ENCODE measurements around the gene CALB2. TPM values are rescaled to one million over a fixed set of nuclear protein-coding genes. Genes with fewer than 3 reads are reported as not detected.

CALB2 gene
- total and polyA plus RNA-seq, 2 of the 13 experiments (the other 11 are each of a cell fraction or from before 2014, with no cell fraction given), result 0.37 to 0.40 TPM

DNA sequence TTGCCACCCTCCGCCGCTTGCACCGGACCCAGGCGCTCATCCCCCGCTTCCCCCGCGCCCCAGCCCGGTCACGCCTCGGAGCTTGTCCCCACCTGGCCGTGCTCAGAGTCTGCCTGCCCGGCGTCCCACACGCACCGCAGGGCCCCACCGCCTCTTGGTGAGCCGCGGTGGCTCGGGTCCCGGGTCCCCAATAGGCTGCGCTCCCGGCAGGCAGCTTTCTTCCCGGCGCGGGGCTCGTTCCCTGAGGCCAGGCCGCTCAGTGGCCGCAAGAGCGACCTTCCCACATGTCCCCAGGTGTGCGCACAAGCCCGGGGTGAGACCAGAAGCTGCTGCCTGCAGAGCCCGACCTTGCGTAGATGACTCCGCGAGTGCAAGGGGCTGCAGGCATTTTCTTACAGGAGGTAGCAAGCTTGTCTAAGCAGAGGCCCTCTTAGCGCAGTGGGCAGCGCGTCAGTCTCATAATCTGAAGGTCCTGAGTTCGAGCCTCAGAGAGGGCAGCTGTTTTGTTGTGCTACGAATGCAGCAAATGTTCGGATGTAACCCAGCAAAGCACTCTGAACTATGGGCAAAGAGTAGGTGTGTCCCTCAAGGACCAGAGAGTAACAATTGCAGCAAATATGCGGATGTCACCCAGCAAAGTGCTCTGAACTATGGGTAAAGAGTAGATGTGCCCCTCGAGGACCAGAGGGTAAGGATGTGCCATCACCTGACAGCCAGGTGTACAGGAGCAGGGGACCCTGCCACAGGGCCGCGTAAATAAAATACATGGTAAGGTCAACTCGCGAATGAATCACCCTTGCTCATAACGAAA is 67.8 kb downstream of the CALB2 start (continued):
- TF ChIP-seq, protein P1, sequence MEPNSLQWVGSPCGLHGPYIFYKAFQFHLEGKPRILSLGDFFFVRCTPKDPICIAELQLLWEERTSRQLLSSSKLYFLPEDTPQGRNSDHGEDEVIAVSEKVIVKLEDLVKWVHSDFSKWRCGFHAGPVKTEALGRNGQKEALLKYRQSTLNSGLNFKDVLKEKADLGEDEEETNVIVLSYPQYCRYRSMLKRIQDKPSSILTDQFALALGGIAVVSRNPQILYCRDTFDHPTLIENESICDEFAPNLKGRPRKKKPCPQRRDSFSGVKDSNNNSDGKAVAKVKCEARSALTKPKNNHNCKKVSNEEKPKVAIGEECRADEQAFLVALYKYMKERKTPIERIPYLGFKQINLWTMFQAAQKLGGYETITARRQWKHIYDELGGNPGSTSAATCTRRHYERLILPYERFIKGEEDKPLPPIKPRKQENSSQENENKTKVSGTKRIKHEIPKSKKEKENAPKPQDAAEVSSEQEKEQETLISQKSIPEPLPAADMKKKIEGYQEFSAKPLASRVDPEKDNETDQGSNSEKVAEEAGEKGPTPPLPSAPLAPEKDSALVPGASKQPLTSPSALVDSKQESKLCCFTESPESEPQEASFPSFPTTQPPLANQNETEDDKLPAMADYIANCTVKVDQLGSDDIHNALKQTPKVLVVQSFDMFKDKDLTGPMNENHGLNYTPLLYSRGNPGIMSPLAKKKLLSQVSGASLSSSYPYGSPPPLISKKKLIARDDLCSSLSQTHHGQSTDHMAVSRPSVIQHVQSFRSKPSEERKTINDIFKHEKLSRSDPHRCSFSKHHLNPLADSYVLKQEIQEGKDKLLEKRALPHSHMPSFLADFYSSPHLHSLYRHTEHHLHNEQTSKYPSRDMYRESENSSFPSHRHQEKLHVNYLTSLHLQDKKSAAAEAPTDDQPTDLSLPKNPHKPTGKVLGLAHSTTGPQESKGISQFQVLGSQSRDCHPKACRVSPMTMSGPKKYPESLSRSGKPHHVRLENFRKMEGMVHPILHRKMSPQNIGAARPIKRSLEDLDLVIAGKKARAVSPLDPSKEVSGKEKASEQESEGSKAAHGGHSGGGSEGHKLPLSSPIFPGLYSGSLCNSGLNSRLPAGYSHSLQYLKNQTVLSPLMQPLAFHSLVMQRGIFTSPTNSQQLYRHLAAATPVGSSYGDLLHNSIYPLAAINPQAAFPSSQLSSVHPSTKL (CRISPR knock-in tag; IDR thresholded peaks at IDR 0.05), result peak; percentile 92
- TF ChIP-seq CBFB (CRISPR knock-in tag; IDR thresholded peaks at IDR 0.05), result peak; percentile 84
- TF ChIP-seq, protein P2, sequence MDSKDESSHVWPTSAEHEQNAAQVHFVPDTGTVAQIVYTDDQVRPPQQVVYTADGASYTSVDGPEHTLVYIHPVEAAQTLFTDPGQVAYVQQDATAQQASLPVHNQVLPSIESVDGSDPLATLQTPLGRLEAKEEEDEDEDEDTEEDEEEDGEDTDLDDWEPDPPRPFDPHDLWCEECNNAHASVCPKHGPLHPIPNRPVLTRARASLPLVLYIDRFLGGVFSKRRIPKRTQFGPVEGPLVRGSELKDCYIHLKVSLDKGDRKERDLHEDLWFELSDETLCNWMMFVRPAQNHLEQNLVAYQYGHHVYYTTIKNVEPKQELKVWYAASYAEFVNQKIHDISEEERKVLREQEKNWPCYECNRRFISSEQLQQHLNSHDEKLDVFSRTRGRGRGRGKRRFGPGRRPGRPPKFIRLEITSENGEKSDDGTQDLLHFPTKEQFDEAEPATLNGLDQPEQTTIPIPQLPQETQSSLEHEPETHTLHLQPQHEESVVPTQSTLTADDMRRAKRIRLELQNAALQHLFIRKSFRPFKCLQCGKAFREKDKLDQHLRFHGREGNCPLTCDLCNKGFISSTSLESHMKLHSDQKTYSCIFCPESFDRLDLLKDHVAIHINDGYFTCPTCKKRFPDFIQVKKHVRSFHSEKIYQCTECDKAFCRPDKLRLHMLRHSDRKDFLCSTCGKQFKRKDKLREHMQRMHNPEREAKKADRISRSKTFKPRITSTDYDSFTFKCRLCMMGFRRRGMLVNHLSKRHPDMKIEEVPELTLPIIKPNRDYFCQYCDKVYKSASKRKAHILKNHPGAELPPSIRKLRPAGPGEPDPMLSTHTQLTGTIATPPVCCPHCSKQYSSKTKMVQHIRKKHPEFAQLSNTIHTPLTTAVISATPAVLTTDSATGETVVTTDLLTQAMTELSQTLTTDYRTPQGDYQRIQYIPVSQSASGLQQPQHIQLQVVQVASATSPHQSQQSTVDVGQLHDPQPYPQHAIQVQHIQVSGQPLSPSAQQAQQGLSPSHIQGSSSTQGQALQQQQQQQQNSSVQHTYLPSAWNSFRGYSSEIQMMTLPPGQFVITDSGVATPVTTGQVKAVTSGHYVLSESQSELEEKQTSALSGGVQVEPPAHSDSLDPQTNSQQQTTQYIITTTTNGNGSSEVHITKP (CRISPR knock-in tag; IDR thresholded peaks at IDR 0.05; ENCODE audit: low read depth), result peak; percentile 87
- peak; percentile 93 for TF ChIP-seq ZNF547 (CRISPR knock-in tag; IDR thresholded peaks at IDR 0.05)
- TF ChIP-seq ZSCAN20 (CRISPR knock-in tag; IDR thresholded peaks at IDR 0.05; ENCODE audit: borderline replicate concordance), result no peak; the same call in 1 of the 2 replicates
- no peak for TF ChIP-seq MBNL3 (CRISPR knock-in tag; conservative IDR thresholded peaks at IDR 0.05)
- TF ChIP-seq, protein P3, sequence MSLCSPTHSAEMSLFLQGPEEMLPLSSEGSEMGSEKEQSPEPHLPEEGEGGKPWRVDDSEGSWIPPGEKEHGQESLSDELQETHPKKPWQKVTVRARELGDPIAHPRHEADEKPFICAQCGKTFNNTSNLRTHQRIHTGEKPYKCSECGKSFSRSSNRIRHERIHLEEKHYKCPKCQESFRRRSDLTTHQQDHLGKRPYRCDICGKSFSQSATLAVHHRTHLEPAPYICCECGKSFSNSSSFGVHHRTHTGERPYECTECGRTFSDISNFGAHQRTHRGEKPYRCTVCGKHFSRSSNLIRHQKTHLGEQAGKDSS (CRISPR knock-in tag; IDR thresholded peaks at IDR 0.05; ENCODE audit: borderline replicate concordance, low read depth), result peak; percentile 96; the same call in 1 of the 2 replicates
- TF ChIP-seq, protein P4, sequence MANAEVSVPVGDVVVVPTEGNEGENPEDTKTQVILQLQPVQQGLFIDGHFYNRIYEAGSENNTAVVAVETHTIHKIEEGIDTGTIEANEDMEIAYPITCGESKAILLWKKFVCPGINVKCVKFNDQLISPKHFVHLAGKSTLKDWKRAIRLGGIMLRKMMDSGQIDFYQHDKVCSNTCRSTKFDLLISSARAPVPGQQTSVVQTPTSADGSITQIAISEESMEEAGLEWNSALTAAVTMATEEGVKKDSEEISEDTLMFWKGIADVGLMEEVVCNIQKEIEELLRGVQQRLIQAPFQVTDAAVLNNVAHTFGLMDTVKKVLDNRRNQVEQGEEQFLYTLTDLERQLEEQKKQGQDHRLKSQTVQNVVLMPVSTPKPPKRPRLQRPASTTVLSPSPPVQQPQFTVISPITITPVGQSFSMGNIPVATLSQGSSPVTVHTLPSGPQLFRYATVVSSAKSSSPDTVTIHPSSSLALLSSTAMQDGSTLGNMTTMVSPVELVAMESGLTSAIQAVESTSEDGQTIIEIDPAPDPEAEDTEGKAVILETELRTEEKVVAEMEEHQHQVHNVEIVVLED (CRISPR knock-in tag; IDR thresholded peaks at IDR 0.05; ENCODE audit: borderline replicate concordance), result peak; percentile 83; the same call in 1 of the 2 replicates
- peak; percentile 96 for TF ChIP-seq KLF9 (CRISPR knock-in tag; IDR thresholded peaks at IDR 0.05; ENCODE audit: low read depth)
- no peak; the same call in 1 of the 2 replicates for TF ChIP-seq JUNB (CRISPR knock-in tag; IDR thresholded peaks at IDR 0.05; ENCODE audit: borderline replicate concordance)
- peak; percentile 69 for TF ChIP-seq ZNF766 (CRISPR knock-in tag; IDR thresholded peaks at IDR 0.05; ENCODE audit: borderline replicate concordance)
- peak; percentile 91 for TF ChIP-seq ZNF430 (CRISPR knock-in tag; IDR thresholded peaks at IDR 0.05)
- TF ChIP-seq NFKBIZ (CRISPR knock-in tag; IDR thresholded peaks at IDR 0.05), result peak; percentile 78; the same call in 1 of the 2 replicates
- 0 out of 2 replicates have a peak, but pooled peaks have one; percentile 60 for TF ChIP-seq MYNN (CRISPR knock-in tag; IDR thresholded peaks at IDR 0.05; ENCODE audit: low read depth)
- TF ChIP-seq, protein P5, sequence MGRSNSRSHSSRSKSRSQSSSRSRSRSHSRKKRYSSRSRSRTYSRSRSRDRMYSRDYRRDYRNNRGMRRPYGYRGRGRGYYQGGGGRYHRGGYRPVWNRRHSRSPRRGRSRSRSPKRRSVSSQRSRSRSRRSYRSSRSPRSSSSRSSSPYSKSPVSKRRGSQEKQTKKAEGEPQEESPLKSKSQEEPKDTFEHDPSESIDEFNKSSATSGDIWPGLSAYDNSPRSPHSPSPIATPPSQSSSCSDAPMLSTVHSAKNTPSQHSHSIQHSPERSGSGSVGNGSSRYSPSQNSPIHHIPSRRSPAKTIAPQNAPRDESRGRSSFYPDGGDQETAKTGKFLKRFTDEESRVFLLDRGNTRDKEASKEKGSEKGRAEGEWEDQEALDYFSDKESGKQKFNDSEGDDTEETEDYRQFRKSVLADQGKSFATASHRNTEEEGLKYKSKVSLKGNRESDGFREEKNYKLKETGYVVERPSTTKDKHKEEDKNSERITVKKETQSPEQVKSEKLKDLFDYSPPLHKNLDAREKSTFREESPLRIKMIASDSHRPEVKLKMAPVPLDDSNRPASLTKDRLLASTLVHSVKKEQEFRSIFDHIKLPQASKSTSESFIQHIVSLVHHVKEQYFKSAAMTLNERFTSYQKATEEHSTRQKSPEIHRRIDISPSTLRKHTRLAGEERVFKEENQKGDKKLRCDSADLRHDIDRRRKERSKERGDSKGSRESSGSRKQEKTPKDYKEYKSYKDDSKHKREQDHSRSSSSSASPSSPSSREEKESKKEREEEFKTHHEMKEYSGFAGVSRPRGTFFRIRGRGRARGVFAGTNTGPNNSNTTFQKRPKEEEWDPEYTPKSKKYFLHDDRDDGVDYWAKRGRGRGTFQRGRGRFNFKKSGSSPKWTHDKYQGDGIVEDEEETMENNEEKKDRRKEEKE (IDR thresholded peaks at IDR 0.05), result no peak
